Left renal pelvis (tissue), 4 donors: ENCODE results near the gene RAD9A. TPM values are rescaled to one million over a fixed set of nuclear protein-coding genes. Genes with fewer than 3 reads are reported as not detected.

Experiments
- DNase-seq, 4 donors: peaks; one replicate each; pipeline ENCODE4 v3.0.0-alpha.2; 2013; ENCODE audit warnings: low read depth in 4 of 4, low spot score in 3 of 4
- polyA plus RNA-seq, 4 donors: library from polyadenylated mRNA; unstranded; fragments of 120-200 nt; gene quantifications; one replicate each; pipeline ENCODE4 v1.2.1, GENCODE V29; 2013; ENCODE audit not compliant: insufficient read length in 4 of 4

The RAD9A gene
- polyA plus RNA-seq, 4 donors, result 16.6 to 37.5 (median 19.1) TPM

- no peak for DNase-seq
Observed at GRCh38 chr11:67356864-67357561, 34.8 kb upstream of the RAD9A start.

- DNase-seq, result no peak
Observed at GRCh38 chr11:67357831-67358670, 33.7 kb upstream of the RAD9A start.

GRCh38 chr11:67364169-67364568, 27.6 kb upstream of the RAD9A start:
- DNase-seq, result no peak

- DNase-seq, result no peak
Observed at GRCh38 chr11:67364783-67365722, 26.7 kb upstream of the RAD9A start.

GRCh38 chr11:67365736-67366444, 25.9 kb upstream of the RAD9A start:
- no peak for DNase-seq

- DNase-seq, result no peak
Observed at GRCh38 chr11:67366546-67366945, 25.2 kb upstream of the RAD9A start.

GRCh38 chr11:67366961-67367760, 24.6 kb upstream of the RAD9A start:
- no peak for DNase-seq

GRCh38 chr11:67367761-67368227, 24.0 kb upstream of the RAD9A start:
- DNase-seq, result no peak

GRCh38 chr11:67368621-67369020, 23.2 kb upstream of the RAD9A start:
- DNase-seq, result no peak

- DNase-seq, result no peak
Observed at GRCh38 chr11:67369275-67369674, 22.5 kb upstream of the RAD9A start.

- no peak for DNase-seq
Observed at GRCh38 chr11:67369801-67370284, 21.9 kb upstream of the RAD9A start.

- DNase-seq, result no peak
Observed at GRCh38 chr11:67370351-67371076, 21.3 kb upstream of the RAD9A start.

GRCh38 chr11:67371189-67371910, 20.4 kb upstream of the RAD9A start:
- no peak for DNase-seq

GRCh38 chr11:67371911-67372320, 19.9 kb upstream of the RAD9A start:
- no peak for DNase-seq

GRCh38 chr11:67372321-67372992, 19.3 kb upstream of the RAD9A start:
- no peak for DNase-seq

GRCh38 chr11:67372993-67373647, 18.7 kb upstream of the RAD9A start, which contains the start of gene CLCF1:
Gene CLCF1, minus strand, starts transcription at chr11:67373598. Its CDS starts 59 bp downstream, at chr11:67373539.
- no peak for DNase-seq
